Measurements from ENCODE around the gene POU6F1.

Gene POU6F1

DNA sequence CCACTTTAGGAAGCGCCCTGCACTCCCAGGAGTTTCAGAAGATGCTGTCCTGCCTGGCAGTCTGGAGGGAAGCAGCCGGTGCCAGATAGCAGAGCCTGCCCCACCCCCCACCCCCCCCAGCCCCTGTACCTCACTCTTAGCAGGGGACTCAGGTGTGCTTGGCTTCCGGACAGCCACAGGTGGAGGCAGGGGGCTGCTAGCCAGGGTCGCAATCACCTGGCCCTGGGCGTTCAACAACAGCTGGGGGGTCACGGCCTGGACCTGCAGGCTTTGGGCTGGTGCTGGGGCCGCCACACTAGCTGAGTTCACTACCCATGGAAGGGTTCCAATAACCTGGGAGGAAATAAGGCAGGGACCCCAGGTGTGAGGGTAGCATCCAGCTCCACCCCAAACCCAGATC lies 22.0 kb downstream of the POU6F1 start:
- no peak for DNase-seq

DNA sequence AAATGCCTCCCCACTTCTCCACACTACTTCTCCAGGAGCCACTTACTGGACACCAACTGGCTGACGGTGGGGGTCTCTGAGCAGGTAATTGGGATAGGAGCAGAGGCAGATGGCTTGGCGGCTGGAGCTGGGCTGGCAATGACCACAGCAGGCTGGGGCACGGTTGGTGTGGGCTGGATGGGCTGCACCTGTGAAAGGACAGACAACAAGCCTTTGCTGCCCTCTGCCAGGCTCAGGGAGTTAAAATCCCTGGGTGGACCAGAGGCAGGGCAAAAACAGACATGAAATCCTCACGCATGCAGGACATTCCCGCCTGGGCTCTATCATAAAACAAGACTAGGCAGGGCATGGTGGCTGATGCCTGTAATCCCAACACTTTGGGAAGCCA lies 25.6 kb downstream of the POU6F1 start:
- DNase-seq, result no peak

DNA sequence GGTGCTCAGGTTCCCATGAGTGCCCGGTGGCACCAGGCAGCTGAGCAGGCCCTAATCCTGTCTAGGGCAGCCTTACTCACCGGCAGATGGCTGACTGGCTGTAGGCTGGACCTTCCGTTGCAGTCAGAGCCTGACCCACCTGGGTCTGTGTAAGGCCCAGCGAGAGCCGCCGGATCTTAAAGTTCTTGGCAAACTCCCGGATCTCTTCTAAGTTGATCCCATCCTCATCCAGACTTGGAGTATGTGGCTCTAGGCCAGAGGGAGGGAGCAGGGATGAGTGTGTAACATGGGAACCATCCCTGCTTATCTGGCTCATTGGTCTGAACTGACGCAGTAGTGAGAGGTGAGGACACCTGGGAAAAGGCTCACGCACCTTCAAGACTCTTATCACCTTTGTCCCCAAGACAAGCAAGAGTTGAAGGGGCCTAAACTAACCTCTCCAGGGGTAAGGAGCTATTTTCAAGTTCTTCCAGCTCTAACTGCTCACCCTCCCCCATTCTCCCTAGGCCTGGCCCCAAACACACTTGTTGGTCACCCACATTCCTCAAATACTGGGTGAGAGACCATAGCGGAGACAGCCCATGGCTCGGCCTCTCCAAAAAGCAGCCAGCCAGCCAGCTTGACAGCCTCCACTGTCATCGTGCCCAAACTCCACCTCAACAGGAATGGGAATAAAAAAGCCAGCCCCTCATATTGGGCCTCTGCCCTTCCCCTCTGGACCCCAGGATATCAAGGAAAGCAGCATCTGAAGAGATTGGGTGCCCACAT lies 26.2 kb downstream of the POU6F1 start:
- DNase-seq, result no peak

GRCh38 chr12:51190820-51191219 lies 27.0 kb downstream of the POU6F1 start:
- no peak for DNase-seq

DNA sequence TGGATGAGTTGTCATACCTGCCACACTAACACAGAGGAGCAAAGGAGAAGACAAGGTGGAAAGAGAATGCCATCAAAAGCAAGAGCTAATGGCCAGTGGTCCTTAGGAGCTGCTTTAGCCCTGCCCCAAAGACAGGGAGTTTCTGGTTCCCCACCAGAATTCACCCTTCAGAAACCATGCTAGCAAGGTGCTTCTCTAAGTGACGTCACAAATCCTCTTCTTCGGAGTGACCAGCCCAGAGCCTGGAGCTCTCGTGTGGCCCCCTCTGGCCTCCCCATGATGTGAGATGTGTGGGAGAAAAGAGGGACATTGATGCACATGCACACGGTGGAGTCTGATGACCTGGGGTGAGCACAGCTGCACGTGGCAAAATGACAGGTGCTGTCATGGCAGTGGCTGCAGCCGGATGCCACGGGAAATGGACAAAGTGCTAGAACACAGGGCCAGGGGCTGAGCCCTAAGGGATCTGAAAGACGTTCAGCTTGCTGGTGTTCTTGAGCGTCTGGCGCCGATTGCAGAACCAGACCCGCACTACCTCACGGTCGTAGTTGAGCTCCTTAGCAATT lies 28.0 kb downstream of the POU6F1 start:
- DNase-seq, result no peak

DNA sequence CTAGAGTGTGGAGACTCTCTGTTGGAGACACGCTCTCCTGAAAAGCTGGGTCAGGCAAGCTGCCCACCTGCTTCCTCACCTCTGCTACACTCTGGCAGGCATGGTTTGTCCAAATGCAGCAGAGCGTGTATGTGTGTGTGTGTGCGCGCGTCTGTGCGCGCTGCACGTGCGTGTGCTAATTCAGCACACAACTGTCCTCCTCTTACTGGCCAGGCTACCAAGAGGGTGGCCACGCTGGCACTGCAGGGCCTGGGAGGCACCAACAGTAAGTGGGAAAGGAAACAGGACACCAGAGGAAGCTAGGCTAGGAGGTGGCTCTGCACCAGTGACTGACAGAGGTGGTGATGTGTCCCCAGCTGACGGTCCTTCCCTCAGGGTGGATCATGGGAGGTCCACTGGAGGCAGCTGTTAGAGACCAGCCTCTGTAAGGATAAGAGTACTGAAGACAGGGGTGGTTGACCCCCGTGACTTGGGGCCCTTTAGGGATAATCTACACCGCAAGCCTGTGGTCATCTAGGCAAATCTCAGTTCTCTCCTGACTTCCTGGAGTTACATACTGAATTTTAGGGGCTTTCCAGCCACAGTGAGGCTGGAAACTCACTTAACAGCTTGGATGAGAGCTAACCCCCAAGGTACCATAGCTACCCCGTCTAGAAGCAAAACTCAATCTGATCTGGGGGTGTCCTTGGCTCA lies 29.4 kb downstream of the POU6F1 start:
- no peak for DNase-seq

GRCh38 chr12:51187370-51187987 lies 30.4 kb downstream of the POU6F1 start:
- no peak for DNase-seq

- DNase-seq, result no peak
Measured at GRCh38 chr12:51186465-51187085, 31.3 kb downstream of the POU6F1 start.

- no peak for DNase-seq
Measured at GRCh38 chr12:51185171-51185717, 32.6 kb downstream of the POU6F1 start.

DNA sequence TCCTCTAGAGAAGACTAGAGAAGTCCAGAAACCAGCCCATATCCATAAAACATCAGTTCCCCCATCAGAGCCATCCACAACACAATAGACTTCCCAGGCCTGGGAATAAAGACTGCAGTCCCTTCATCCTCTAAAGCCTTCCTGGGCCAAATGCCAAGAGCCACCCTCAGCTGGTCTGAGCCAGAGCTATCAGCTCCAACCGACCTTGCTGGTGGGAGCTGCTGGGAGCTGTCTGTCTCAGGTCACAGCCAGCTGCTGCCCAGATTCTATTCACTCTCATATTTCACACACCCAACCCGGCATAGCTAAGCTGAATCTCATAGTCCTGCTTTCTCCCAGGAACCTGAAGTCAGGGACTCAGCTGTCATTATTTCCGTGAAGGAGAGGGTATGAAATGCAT lies 34.0 kb downstream of the POU6F1 start:
- DNase-seq, result no peak

GRCh38 chr12:51183349-51183748 lies 34.5 kb downstream of the POU6F1 start:
- DNase-seq, result no peak

GRCh38 chr12:51181558-51181957 lies 36.3 kb downstream of the POU6F1 start:
- DNase-seq, result no peak

- no peak for DNase-seq
Measured at GRCh38 chr12:51177897-51178296, 40.0 kb downstream of the POU6F1 start.

DNA sequence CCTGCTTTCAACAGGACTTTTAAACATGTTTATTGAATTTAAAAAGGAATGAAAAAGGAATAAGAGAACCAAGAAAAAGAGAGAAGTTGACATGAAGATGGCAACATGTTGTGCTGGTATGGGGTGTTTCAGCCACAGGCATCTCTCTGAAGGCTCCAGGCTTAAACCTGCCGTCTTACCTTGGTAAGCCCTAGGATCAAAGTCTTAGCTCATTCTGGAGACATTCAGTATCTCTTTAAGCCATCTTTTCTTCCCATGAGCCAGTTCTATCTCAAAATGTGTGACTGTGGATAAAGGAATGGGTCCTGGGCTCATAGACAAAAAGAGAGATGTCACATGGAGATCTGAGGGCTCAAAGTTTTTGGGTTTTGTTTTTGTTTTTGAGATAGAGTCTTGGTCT lies 43.4 kb downstream of the POU6F1 start:
- no peak for DNase-seq

DNA sequence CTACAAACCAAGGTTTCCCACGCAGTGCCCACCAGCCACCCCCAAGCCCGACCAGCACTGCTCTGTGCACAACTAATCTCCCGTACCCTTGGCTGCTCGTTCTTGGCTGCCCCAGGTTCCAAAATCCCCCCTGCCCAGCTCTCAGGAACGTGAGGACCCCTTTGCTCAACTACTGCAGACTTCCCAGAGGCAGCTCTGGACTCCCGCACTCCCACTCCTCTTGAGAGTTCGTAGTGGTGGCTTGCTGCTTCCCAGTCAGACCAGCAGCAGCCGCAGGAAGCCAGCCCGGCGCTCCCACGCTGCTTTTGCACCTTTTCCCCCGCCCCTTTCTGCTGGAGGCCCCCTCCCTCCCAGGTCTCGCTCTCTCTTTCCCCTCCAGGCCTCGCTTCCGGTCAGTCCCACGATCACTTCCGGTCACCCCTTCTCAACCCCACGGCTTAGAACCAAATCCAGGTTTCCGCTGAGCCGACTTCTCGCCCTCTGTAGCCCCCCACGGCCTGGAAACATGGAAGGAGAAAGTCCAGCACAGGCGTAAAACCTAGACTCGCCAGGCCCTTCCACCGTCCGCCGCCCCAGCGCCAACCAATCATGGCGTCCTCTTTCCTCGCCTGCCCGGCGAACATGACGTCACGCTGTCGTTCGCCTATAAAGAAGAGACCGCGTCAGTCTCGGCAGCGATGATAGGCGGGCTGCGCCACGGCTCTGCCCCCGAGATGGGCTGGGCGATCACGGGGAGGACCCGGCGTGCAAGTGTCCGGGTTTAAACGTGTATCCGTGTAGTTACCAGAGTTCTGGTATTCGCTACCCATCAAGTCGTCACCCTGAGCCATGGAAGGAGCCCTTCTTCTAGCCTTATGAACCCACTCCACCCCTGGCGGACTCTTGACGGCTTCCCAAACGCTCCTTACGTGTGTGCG lies 45.1 kb downstream of the POU6F1 start, which contains the start of gene TFCP2:
TSS of gene TFCP2 (minus strand) at position 621 of the 917 bp plus-strand sequence. CDS start 713 bp downstream, outside the sequence.
- DNase-seq, result peak; percentile 92 to 94

DNA sequence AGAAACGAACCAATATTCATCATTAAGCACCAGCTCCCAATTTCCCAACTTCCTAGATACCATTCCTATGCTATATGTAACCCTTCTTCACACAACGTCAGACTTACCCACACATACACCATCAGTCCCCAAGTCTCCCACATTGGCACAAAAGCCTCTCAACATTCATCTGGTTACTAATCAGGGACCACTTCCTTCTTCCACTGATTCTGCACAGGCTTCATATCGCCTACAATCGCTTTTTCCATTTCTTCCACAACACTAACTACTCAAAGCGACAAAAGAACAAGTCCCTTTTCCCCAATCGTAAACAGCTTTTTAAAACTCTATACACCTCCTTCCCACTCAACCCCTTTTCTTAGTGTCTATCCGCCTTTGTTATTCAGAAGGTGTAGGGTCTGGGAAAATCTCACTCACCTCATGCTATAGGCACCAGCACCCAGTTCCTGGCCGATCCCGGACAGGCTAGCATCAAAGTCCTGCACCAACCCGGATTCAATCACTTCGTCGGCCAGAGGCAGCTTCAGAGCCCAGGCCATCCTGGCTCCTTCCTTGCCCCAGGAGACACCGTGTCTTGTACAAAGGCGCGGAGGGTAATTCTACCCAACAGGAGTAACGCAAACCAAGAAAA lies 45.9 kb downstream of the POU6F1 start:
- no peak for DNase-seq

DNA sequence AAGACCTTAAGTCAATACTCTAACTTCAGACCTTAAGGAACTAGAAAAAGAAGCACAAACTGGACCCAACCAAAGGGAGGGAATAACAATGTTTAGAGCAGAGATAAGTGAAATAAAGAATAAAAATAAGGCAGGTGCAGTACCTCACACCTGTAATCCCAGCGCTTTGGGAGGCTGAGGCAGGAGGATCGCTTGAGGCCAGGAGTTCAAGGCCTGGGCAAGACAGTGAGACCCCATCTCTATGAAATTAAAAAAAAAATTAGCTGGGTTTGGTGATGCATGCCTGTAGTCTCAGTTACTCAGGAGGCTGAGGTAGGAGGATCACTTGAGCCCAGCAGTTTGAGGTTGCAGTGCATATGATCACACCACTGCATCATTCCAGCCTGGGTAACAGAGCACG lies 54.1 kb downstream of the POU6F1 start:
- DNase-seq, result no peak

DNA sequence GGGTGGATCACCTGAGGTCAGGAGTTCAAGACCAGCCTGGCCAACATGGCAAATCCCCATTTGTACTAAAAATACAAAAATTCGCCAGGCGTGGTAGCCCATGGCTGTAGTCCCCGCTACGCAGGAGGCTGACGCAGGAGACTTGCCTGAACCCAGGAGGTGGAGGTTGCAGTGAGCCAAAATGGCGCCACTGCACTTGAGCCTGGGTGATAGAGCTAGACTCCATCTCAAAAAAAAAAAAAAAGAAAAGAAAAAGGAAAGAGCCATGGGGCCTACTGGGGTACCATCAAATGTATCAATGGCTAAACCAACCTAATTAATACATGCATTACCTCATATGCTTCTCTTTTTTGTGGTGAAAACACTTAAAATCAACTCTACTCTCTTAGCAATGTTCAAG lies 55.6 kb downstream of the POU6F1 start:
- DNase-seq, result no peak

- DNase-seq, result no peak
Measured at GRCh38 chr12:51160814-51161459, 56.9 kb downstream of the POU6F1 start.

DNA sequence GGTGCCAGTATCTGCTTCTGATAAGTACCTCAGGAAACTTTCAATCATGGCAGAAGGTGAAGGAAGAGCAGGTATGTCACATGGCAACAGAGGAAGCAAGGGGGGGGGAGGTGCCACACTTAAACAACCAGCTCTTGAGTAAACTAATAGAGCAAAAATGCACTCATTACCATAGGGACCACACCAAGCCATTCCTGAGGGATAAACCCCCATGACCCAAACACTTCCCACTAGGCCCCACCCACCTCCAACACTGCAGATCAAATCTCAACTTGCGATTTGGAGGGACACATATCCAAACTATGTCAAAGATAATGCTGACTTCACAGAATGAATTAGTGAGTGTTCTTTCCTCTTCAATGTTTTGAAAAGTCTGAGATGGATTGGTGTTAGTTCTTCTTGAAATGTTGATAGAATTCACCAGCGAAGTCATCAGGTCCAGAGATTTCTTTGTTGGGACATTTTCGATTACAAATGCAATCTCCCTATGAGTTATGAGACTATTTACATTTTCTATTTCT lies 61.6 kb downstream of the POU6F1 start:
- no peak for DNase-seq
